DOHH2 (cell line): ENCODE data around the gene KCNK3.

Experiments
- H3F3A ChIP-seq: fragments of 200-600 bp; sonication (generic), shearing (Covaris generic); 2 replicates; pipeline ENCODE4 v1.6.0; 2016; ENCODE audit warnings: antibody characterized with exemption, mild to moderate bottlenecking; ENCODE audit not compliant: control insufficient read depth, insufficient read depth
- H3K27ac ChIP-seq: fragments of 200-600 bp; sonication (generic); 2 replicates; pipeline ENCODE4 v1.5.1; 2014; ENCODE audit warnings: low read depth, mild to moderate bottlenecking, low read length, moderate library complexity
- H3K27me3 ChIP-seq: fragments of 200-600 bp; sonication (generic); 2 replicates; pipeline ENCODE4 v1.6.1; 2014; ENCODE audit warnings: mild to moderate bottlenecking, low read length, mixed read lengths; ENCODE audit not compliant: control insufficient read depth
- H3K36me3 ChIP-seq: fragments of 200-600 bp; sonication (generic); 2 replicates; pipeline ENCODE4 v1.6.1; 2014; ENCODE audit warnings: mild to moderate bottlenecking, low read length, moderate library complexity, mixed read lengths; ENCODE audit not compliant: control insufficient read depth
- H3K4me1 ChIP-seq: fragments of 200-600 bp; sonication (generic); 2 replicates; pipeline ENCODE4 v1.6.1; 2014; ENCODE audit warnings: mild to moderate bottlenecking, low read length, mixed read lengths; ENCODE audit not compliant: control insufficient read depth
- H3K4me2 ChIP-seq: fragments of 200-600 bp; sonication (generic); 2 replicates; pipeline ENCODE4 v1.6.0; 2014; ENCODE audit warnings: mild to moderate bottlenecking, low read length, moderate library complexity
- H3K4me3 ChIP-seq: fragments of 200-600 bp; sonication (generic); 2 replicates; pipeline ENCODE4 v1.5.1; 2014; ENCODE audit warnings: mild to moderate bottlenecking, low read length, mixed read lengths
- H3K79me2 ChIP-seq: fragments of 200-600 bp; sonication (generic); 2 replicates; pipeline ENCODE4 v1.6.1; 2014; ENCODE audit warnings: mild to moderate bottlenecking, low read length, mixed read lengths; ENCODE audit not compliant: control insufficient read depth
- H3K9me2 ChIP-seq: fragments of 200-600 bp; sonication (generic); replicated peaks from 2 replicates; pipeline ENCODE4 v1.6.1; 2014; ENCODE audit warnings: mild to moderate bottlenecking, low read length, mixed read lengths; ENCODE audit not compliant: control insufficient read depth
- H3K9me3 ChIP-seq: fragments of 200-600 bp; sonication (generic); 2 replicates; pipeline ENCODE4 v1.6.1; 2014; ENCODE audit warnings: antibody characterized with exemption, low read length, mixed read lengths; ENCODE audit not compliant: control insufficient read depth, insufficient read depth
- H4K20me1 ChIP-seq: fragments of 200-600 bp; sonication (generic); 2 replicates; pipeline ENCODE4 v1.6.0; 2014; ENCODE audit warnings: low read depth, mild to moderate bottlenecking, antibody characterized with exemption, low read length, moderate library complexity; ENCODE audit not compliant: control insufficient read depth, insufficient read depth
- EZH2phosphoT487 ChIP-seq: fragments of 200-600 bp; sonication (generic); IDR thresholded peaks from 2 replicates; pipeline ENCODE4 v1.6.1; 2017; ENCODE audit warnings: borderline replicate concordance, mild to moderate bottlenecking, antibody characterized with exemption, low read length, moderate library complexity, mixed read lengths
- TF ChIP-seq, protein P1 (sequence below): fragments of 200-600 bp; sonication (generic); IDR thresholded peaks from one replicate; pipeline ENCODE4 v1.5.1; 2014; ENCODE audit warnings: antibody characterized with exemption, mild to moderate bottlenecking, low read depth, low read length; ENCODE audit not compliant: poor library complexity, severe bottlenecking

Gene KCNK3

GRCh38 chr2:26718949-26719686 lies 26.6 kb downstream of the KCNK3 start:
- no peak overlapping the region for H3K4me3 ChIP-seq
- H4K20me1 ChIP-seq: no peaks in the 10 kb centered on the region
- TF ChIP-seq, protein P1, sequence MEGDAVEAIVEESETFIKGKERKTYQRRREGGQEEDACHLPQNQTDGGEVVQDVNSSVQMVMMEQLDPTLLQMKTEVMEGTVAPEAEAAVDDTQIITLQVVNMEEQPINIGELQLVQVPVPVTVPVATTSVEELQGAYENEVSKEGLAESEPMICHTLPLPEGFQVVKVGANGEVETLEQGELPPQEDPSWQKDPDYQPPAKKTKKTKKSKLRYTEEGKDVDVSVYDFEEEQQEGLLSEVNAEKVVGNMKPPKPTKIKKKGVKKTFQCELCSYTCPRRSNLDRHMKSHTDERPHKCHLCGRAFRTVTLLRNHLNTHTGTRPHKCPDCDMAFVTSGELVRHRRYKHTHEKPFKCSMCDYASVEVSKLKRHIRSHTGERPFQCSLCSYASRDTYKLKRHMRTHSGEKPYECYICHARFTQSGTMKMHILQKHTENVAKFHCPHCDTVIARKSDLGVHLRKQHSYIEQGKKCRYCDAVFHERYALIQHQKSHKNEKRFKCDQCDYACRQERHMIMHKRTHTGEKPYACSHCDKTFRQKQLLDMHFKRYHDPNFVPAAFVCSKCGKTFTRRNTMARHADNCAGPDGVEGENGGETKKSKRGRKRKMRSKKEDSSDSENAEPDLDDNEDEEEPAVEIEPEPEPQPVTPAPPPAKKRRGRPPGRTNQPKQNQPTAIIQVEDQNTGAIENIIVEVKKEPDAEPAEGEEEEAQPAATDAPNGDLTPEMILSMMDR: no peak
- TF ChIP-seq EZH2phosphoT487: no peak
- no peak overlapping the region for H3K4me2 ChIP-seq
- no peaks in the 10 kb centered on the region for H3K27me3 ChIP-seq
- H3K79me2 ChIP-seq: no peaks in the 10 kb centered on the region
- H3K4me1 ChIP-seq: no peaks in the 10 kb centered on the region
- H3K36me3 ChIP-seq: no peaks in the 10 kb centered on the region
- H3K9me2 ChIP-seq: no peaks in the 10 kb centered on the region
- no peaks in the 10 kb centered on the region for H3F3A ChIP-seq
- H3K9me3 ChIP-seq: no peaks in the 10 kb centered on the region
- H3K27ac ChIP-seq: no peak overlapping the region

GRCh38 chr2:26720322-26721114 lies 28.0 kb downstream of the KCNK3 start:
- Histone ChIP-seq H3K4me1 (no peaks in the 10 kb centered on the region), H3K36me3 (no peaks in the 10 kb centered on the region), H3K9me2 (no peaks in the 10 kb centered on the region), H3K27ac (no peak overlapping the region), H3K27me3 (no peaks in the 10 kb centered on the region), H3F3A (no peaks in the 10 kb centered on the region), H3K79me2 (no peaks in the 10 kb centered on the region), H3K4me3 (no peak overlapping the region), H3K4me2 (no peak overlapping the region), H3K9me3 (no peaks in the 10 kb centered on the region), H4K20me1 (no peaks in the 10 kb centered on the region)
- no peak for TF ChIP-seq EZH2phosphoT487
- TF ChIP-seq, protein P1: no peak

GRCh38 chr2:26721115-26722032 lies 28.9 kb downstream of the KCNK3 start:
- Histone ChIP-seq H3K4me1 (no peaks in the 10 kb centered on the region), H3K9me3 (no peaks in the 10 kb centered on the region), H4K20me1 (no peaks in the 10 kb centered on the region), H3K79me2 (no peaks in the 10 kb centered on the region), H3K4me2 (no peak overlapping the region), H3F3A (no peaks in the 10 kb centered on the region), H3K27me3 (no peaks in the 10 kb centered on the region), H3K4me3 (no peak overlapping the region), H3K27ac (no peak overlapping the region), H3K36me3 (no peaks in the 10 kb centered on the region), H3K9me2 (no peaks in the 10 kb centered on the region)
- TF ChIP-seq EZH2phosphoT487: no peak
- TF ChIP-seq, protein P1: no peak
